OCI-LY1 (cell line): Measurements from ENCODE around the gene IGLL5.

Experiments used
- EZH2 ChIP-seq: fragments of 200-600 bp; sonication (generic), shearing (Covaris generic); IDR thresholded peaks from 2 replicates; pipeline ENCODE4 v1.8.0; 2017; ENCODE audit warnings: borderline replicate concordance, mixed run types, mild to moderate bottlenecking, antibody characterized with exemption, low read length, moderate library complexity, mixed read lengths
- TF ChIP-seq, protein P1 (sequence below): fragments of 200-600 bp; sonication (generic), shearing (Covaris generic); IDR thresholded peaks from 2 replicates; pipeline ENCODE4 v1.5.1; 2017; ENCODE audit warnings: mild to moderate bottlenecking, antibody characterized with exemption, low read length, moderate library complexity, mixed read lengths

DNA sequence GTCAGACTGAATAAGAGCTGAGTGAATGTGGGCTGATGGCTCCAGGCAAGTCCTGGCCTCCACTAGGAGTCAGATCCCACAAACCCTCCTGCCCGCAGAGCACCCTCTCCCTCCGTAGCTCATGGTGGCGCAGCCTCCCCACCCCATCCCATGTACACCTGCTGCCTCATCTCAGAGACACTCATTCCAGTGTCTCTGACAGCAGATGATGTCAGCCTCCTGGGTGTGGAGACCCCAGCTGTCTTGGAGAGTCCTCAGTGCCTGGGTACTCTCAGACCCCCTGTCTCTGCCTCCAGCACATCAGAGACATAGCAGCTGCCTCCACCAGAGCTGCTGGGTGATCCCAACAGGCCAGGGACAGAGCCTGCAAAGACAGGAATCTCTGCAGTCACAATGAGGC is 9.5 kb downstream of the IGLL5 start:
- TF ChIP-seq, protein P1, sequence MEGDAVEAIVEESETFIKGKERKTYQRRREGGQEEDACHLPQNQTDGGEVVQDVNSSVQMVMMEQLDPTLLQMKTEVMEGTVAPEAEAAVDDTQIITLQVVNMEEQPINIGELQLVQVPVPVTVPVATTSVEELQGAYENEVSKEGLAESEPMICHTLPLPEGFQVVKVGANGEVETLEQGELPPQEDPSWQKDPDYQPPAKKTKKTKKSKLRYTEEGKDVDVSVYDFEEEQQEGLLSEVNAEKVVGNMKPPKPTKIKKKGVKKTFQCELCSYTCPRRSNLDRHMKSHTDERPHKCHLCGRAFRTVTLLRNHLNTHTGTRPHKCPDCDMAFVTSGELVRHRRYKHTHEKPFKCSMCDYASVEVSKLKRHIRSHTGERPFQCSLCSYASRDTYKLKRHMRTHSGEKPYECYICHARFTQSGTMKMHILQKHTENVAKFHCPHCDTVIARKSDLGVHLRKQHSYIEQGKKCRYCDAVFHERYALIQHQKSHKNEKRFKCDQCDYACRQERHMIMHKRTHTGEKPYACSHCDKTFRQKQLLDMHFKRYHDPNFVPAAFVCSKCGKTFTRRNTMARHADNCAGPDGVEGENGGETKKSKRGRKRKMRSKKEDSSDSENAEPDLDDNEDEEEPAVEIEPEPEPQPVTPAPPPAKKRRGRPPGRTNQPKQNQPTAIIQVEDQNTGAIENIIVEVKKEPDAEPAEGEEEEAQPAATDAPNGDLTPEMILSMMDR: no peak
- TF ChIP-seq EZH2: no peak
